ENCODE measurements around the gene D2HGDH.

The D2HGDH gene

DNA sequence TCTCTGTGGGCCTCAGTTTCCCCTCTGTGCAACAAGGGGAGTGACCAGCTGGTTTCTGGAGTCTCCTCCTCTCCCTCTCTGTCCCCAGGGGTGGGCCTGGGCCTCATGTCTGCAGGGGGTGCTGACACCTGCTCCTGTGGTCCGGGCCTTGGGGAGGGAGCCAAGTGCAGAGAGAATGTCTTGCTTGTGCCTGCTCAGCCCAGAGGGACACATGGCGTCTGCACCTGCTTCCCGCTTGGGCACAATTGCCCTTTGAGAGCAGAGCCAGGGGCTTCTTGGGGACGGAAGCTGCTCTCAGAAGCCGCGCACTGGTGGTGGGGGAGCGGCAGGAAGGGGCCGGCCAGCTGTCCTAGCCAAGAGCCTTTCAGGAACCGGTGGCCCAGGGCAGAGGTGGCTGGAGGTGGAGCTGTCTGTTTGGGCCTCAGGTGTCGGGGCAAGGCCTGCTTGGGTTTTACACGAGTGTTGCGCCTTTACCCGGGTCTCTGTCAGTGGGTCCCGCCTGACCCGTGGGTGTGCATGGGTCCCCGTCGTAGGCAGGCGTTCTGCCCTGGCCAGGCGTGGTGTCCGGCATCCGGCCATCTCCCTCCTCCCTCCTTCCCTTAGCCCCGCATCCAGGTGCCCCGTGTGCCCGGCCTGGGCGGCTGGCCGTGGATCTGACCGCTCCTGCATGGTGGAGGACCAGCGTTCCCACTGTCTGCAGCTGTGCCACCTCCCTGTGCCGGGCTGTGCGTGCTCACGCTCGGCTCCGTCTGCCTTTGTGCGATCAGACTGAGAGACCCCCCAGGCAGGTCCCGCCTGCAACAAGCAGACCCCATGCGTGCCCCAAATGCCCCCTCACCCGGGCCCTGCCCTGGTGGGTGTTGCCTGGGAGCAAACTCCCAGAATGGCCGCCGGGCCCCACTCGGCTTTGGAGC is 78.6 kb downstream of the D2HGDH start:
- no peaks in the 10 kb centered on the region for H4K20me1 ChIP-seq (ENCODE audit: insufficient read depth, low read length)
- peaks cover 84% of the 10 kb centered on the region for H3K27me3 ChIP-seq (replicated peaks; ENCODE audit: insufficient read depth, low read length)
- no peaks in the 10 kb centered on the region for H3F3A ChIP-seq (ENCODE audit: insufficient read depth, low read length)
- H3K4me2 ChIP-seq (ENCODE audit: low read depth, low read length) = no peak overlapping the region
- H2AFZ ChIP-seq (ENCODE audit: low read length) = no peak overlapping the region
- no peak overlapping the region for H3K9ac ChIP-seq (ENCODE audit: low read length)
- no peak overlapping the region for H3K4me3 ChIP-seq (ENCODE audit: low read length)
- H3K27ac ChIP-seq (ENCODE audit: low read length) = no peak overlapping the region
- no peak for TF ChIP-seq EZH2phosphoT487 (IDR thresholded peaks at IDR 0.05; ENCODE audit: low read length)
- no peak for TF ChIP-seq EZH2 (optimal IDR thresholded peaks at IDR 0.05; ENCODE audit: low read depth, low read length)
- no peak for TF ChIP-seq CTCF (IDR thresholded peaks at IDR 0.05; ENCODE audit: low read length)
- H3K9me3 ChIP-seq (replicated peaks; ENCODE audit: insufficient read depth, low read length) = no peaks in the 10 kb centered on the region
- no peaks in the 10 kb centered on the region for H3K9me2 ChIP-seq (replicated peaks; ENCODE audit: insufficient read depth, low read length)
- H3K4me1 ChIP-seq (ENCODE audit: low read length) = no peaks in the 10 kb centered on the region
- DNase-seq = no peak
- no peaks in the 10 kb centered on the region for H3K79me2 ChIP-seq (ENCODE audit: low read length)
- H3K36me3 ChIP-seq (replicated peaks; ENCODE audit: insufficient read depth, low read length) = no peaks in the 10 kb centered on the region

DNA sequence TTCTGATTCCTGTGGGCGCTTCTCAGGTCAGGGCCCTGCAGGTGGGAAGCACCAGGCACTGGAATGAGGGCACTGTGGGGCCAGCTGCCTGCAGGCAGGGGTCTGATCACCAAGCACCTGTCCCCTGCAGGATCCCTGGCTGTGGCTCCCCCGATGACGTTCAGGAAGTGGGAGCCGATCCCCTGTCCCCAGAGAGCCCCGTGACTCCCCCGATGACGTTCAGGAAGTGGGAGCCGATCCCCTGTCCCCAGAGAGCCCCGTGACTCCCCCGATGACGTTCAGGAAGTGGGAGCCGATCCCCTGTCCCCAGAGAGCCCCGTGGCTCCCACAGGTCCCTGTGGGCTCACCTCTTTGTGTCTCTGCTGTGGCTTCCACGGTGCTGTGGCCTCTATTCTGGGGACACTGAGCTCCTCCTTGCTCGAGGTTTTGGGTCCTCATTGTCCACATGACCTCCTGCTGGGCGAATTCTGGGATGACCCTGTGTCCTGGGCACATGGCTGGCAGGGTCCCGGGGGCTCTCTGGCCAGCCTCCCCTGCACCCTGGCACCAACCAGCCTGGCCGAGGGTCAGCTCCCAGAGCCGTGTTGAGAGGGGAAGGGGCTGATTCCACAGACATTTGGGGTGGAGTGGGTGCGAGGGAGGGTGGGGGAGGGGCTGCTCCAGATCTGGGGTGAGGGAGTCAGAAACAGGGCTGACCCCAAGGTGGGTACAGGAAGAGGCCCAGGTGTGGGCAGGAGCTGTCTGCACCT is 79.4 kb downstream of the D2HGDH start:
- H3F3A ChIP-seq (ENCODE audit: insufficient read depth, low read length) = no peaks in the 10 kb centered on the region
- H3K27me3 ChIP-seq (replicated peaks; ENCODE audit: insufficient read depth, low read length) = peaks cover 87% of the 10 kb centered on the region
- H3K9me2 ChIP-seq (replicated peaks; ENCODE audit: insufficient read depth, low read length) = no peaks in the 10 kb centered on the region
- H3K9ac ChIP-seq (ENCODE audit: low read length) = no peak overlapping the region
- no peaks in the 10 kb centered on the region for H3K79me2 ChIP-seq (ENCODE audit: low read length)
- no peak overlapping the region for H3K4me2 ChIP-seq (ENCODE audit: low read depth, low read length)
- H3K36me3 ChIP-seq (replicated peaks; ENCODE audit: insufficient read depth, low read length) = no peaks in the 10 kb centered on the region
- H3K9me3 ChIP-seq (replicated peaks; ENCODE audit: insufficient read depth, low read length) = no peaks in the 10 kb centered on the region
- no peaks in the 10 kb centered on the region for H4K20me1 ChIP-seq (ENCODE audit: insufficient read depth, low read length)
- H3K27ac ChIP-seq (ENCODE audit: low read length) = no peak overlapping the region
- H3K4me3 ChIP-seq (ENCODE audit: low read length) = no peak overlapping the region
- DNase-seq = no peak
- TF ChIP-seq CTCF (IDR thresholded peaks at IDR 0.05; ENCODE audit: low read length) (no peak), EZH2phosphoT487 (IDR thresholded peaks at IDR 0.05; ENCODE audit: low read length) (no peak), EZH2 (optimal IDR thresholded peaks at IDR 0.05; ENCODE audit: low read depth, low read length) (no peak)
- H3K4me1 ChIP-seq (ENCODE audit: low read length) = no peaks in the 10 kb centered on the region
- H2AFZ ChIP-seq (ENCODE audit: low read length) = no peak overlapping the region

- no peak overlapping the region for H3K4me2 ChIP-seq (ENCODE audit: low read depth, low read length)
- H3F3A ChIP-seq (ENCODE audit: insufficient read depth, low read length) = no peaks in the 10 kb centered on the region
- TF ChIP-seq EZH2phosphoT487 (IDR thresholded peaks at IDR 0.05; ENCODE audit: low read length) = no peak
- TF ChIP-seq EZH2 (optimal IDR thresholded peaks at IDR 0.05; ENCODE audit: low read depth, low read length) = no peak
- no peak for TF ChIP-seq CTCF (IDR thresholded peaks at IDR 0.05; ENCODE audit: low read length)
- no peak overlapping the region for H3K4me3 ChIP-seq (ENCODE audit: low read length)
- no peaks in the 10 kb centered on the region for H3K79me2 ChIP-seq (ENCODE audit: low read length)
- no peak for DNase-seq
- H3K27me3 ChIP-seq (replicated peaks; ENCODE audit: insufficient read depth, low read length) = peaks cover 82% of the 10 kb centered on the region
- H3K9me2 ChIP-seq (replicated peaks; ENCODE audit: insufficient read depth, low read length) = no peaks in the 10 kb centered on the region
- no peaks in the 10 kb centered on the region for H3K36me3 ChIP-seq (replicated peaks; ENCODE audit: insufficient read depth, low read length)
- H3K27ac ChIP-seq (ENCODE audit: low read length) = no peak overlapping the region
- no peaks in the 10 kb centered on the region for H3K9me3 ChIP-seq (replicated peaks; ENCODE audit: insufficient read depth, low read length)
- no peaks in the 10 kb centered on the region for H4K20me1 ChIP-seq (ENCODE audit: insufficient read depth, low read length)
- no peak overlapping the region for H3K9ac ChIP-seq (ENCODE audit: low read length)
- no peak overlapping the region for H2AFZ ChIP-seq (ENCODE audit: low read length)
- H3K4me1 ChIP-seq (ENCODE audit: low read length) = no peaks in the 10 kb centered on the region
Observed at GRCh38 chr2:241814393-241814642, 79.9 kb downstream of the D2HGDH start.
